CD14-positive monocyte (primary cell): ENCODE results near the gene PIK3AP1. TPM values are rescaled to one million over a fixed set of nuclear protein-coding genes. Genes with fewer than 3 reads are reported as not detected.
"Not testable (repeated sequence)": the region's sequence is repeated elsewhere in the genome, so short reads cannot be mapped to it uniquely, and the experiment has no call there.

Experiments
- DNase-seq, 3 donors: peaks; one replicate each; pipeline ENCODE4 v3.0.0-alpha.2; 2011 to 2022
- H2AFZ ChIP-seq: 2 replicates; pipeline ENCODE4 v1.6.0; 2012; ENCODE audit warnings: mild to moderate bottlenecking, low read depth, low read length, inconsistent platforms; ENCODE audit not compliant: insufficient read depth, poor library complexity, severe bottlenecking
- H3K27ac ChIP-seq, 2 donors: 1 replicate in 1 of 2; 2 replicates in 1 of 2; pipeline ENCODE4 v1.5.1; 2012 to 2013; ENCODE audit warnings: low read length in 2 of 2, control low read depth in 1 of 2, inconsistent platforms in 1 of 2, low read depth in 1 of 2, mild to moderate bottlenecking in 1 of 2
- H3K27me3 ChIP-seq, 2 donors: one replicate each; pipeline versions ENCODE4 v1.6.0 to v1.6.1; 2011 to 2013; ENCODE audit warnings: low read length in 2 of 2; ENCODE audit not compliant: control insufficient read depth in 2 of 2, insufficient read depth in 2 of 2
- H3K36me3 ChIP-seq, 2 donors: replicated peaks in 1 of 2; 1 replicate in 1 of 2; 2 replicates in 1 of 2; pipeline versions ENCODE4 v1.5.1 to v1.6.1; 2012 to 2013; ENCODE audit warnings: low read length in 2 of 2, control low read depth in 1 of 2, inconsistent platforms in 1 of 2, mild to moderate bottlenecking in 1 of 2; ENCODE audit not compliant: insufficient read depth in 2 of 2, control insufficient read depth in 1 of 2
- H3K4me1 ChIP-seq, 2 donors: 1 replicate in 1 of 2; 2 replicates in 1 of 2; pipeline versions ENCODE4 v1.5.1 to v1.6.1; 2012 to 2013; ENCODE audit warnings: low read length in 2 of 2, control low read depth in 1 of 2, inconsistent platforms in 1 of 2, mild to moderate bottlenecking in 1 of 2, moderate library complexity in 1 of 2; ENCODE audit not compliant: insufficient read depth in 2 of 2, control insufficient read depth in 1 of 2
- H3K4me2 ChIP-seq: replicated peaks from 2 replicates; pipeline ENCODE3; 2012; ENCODE audit warnings: low read length, moderate library complexity, mild to moderate bottlenecking; ENCODE audit not compliant: poor library complexity, severe bottlenecking; ENCODE audit errors: extremely low read depth
- H3K4me3 ChIP-seq, 3 experiments: fragments of 200-600 bp in 1 of 3; sonication (generic) in 1 of 3; replicated peaks in 1 of 3; 1 replicate in 2 of 3; 2 replicates in 1 of 3; pipeline ENCODE4 v1.5.1; 2011 to 2013; ENCODE audit warnings: low read length in 3 of 3, mild to moderate bottlenecking in 3 of 3, control low read depth in 2 of 3, low read depth in 2 of 3, inconsistent platforms in 1 of 3, moderate library complexity in 1 of 3
- H3K79me2 ChIP-seq: 2 replicates; pipeline ENCODE4 v1.6.0; 2012; ENCODE audit warnings: mild to moderate bottlenecking, control low read depth, inconsistent platforms, low read length, moderate library complexity; ENCODE audit not compliant: insufficient read depth
- H3K9ac ChIP-seq: 2 replicates; pipeline ENCODE4 v1.6.0; 2017; ENCODE audit warnings: low read length, mild to moderate bottlenecking; ENCODE audit not compliant: insufficient read depth, poor library complexity, severe bottlenecking
- H3K9me3 ChIP-seq, 2 donors: replicated peaks in 1 of 2; 1 replicate in 1 of 2; 2 replicates in 1 of 2; pipeline versions ENCODE4 v1.5.1 to v1.6.1; 2012 to 2013; ENCODE audit warnings: low read length in 2 of 2, control low read depth in 1 of 2; ENCODE audit not compliant: control insufficient read depth in 1 of 2, insufficient read depth in 1 of 2
- H4K20me1 ChIP-seq: 2 replicates; pipeline ENCODE4 v1.6.0; 2012; ENCODE audit warnings: mild to moderate bottlenecking, low read length, control low read depth, moderate library complexity; ENCODE audit not compliant: insufficient read depth
- H3K27ac Mint-ChIP-seq, 7 donors: one replicate each; pipeline ENCODE4 v1.8.0; 2020; ENCODE audit warnings: mild to moderate bottlenecking in 7 of 7, mixed read lengths in 7 of 7, moderate library complexity in 6 of 7, inconsistent platforms in 2 of 7
- H3K27me3 Mint-ChIP-seq, 3 donors: one replicate each; pipeline ENCODE4 v1.8.0; 2021 to 2022; ENCODE audit warnings: low read depth in 3 of 3, mild to moderate bottlenecking in 3 of 3, mixed read lengths in 3 of 3, moderate library complexity in 3 of 3, inconsistent platforms in 1 of 3
- H3K36me3 Mint-ChIP-seq, 2 donors: one replicate each; pipeline ENCODE4 v1.8.0; 2020; ENCODE audit warnings: mixed read lengths in 2 of 2, inconsistent platforms in 1 of 2, mild to moderate bottlenecking in 1 of 2
- H3K4me1 Mint-ChIP-seq: one replicate; pipeline ENCODE4 v1.8.0; 2020; ENCODE audit warnings: mild to moderate bottlenecking, mixed read lengths
- H3K4me3 Mint-ChIP-seq, 2 donors: one replicate each; pipeline ENCODE4 v1.8.0; 2020; ENCODE audit warnings: mild to moderate bottlenecking in 2 of 2, mixed read lengths in 2 of 2, moderate library complexity in 1 of 2
- H3K9me3 Mint-ChIP-seq, 7 donors: one replicate each; pipeline ENCODE4 v1.8.0; 2020 to 2022; ENCODE audit warnings: mixed read lengths in 7 of 7, mild to moderate bottlenecking in 6 of 7, moderate library complexity in 6 of 7, inconsistent platforms in 2 of 7
- CTCF ChIP-seq: fragments of 200-600 bp; IDR thresholded peaks from one replicate; pipeline ENCODE4 v1.8.0; 2022; ENCODE audit warnings: antibody characterized with exemption, mild to moderate bottlenecking
- WGBS: methylation state at CpG from one replicate; pipeline ENCODE4 v1.1.5; 2013; ENCODE audit warnings: missing lambda C conversion rate; ENCODE audit not compliant: insufficient coverage; 5-methylcytosine and 5-hydroxymethylcytosine counted together
- intact Hi-C, 2 donors: fragments of 100-400 bp; cut with micrococcal nuclease; formaldehyde crosslinking; loops; one replicate each; pipeline versions ENCODE4 v1.15.0 to v1.15.1; 2023
- polyA plus RNA-seq, 3 donors: library from polyadenylated mRNA; depleted of rRNA in 1 of 3; unstranded in 2 of 3; stranded (reverse) in 1 of 3; fragments of 300-500 nt in 2 of 3; fragments of >200 nt in 1 of 3; fragmentation: Illumina TruSeq in 2 of 3; gene quantifications; 1 replicate in 2 of 3; 2 replicates in 1 of 3; pipeline ENCODE4 v1.2.3, GENCODE V29; 2012 to 2021

PIK3AP1 gene
- polyA plus RNA-seq, 3 donors: 95.5 to 157 (median 112) TPM

GRCh38 chr10:96752375-96752774 lies 32.1 kb upstream of the PIK3AP1 start:
- no CpG with 5 or more reads among the region's 4 CpGs for WGBS
- Mint-ChIP-seq H3K27me3 (no peaks in the 10 kb centered on the region), H3K4me1 (peaks cover 29% of the 10 kb centered on the region), H3K36me3 (no peaks in the 10 kb centered on the region), H3K9me3 (peaks cover 0 to 2% (median 0%) of the 10 kb centered on the region in 7 donors), H3K4me3 (no peak overlapping the region), H3K27ac (no peak overlapping the region)
- no peak for TF ChIP-seq CTCF
- no peak overlapping the region for H3K4me2 ChIP-seq
- peaks cover 19 to 21% of the 10 kb centered on the region in 2 donors for H3K4me1 ChIP-seq
- H4K20me1 ChIP-seq: no peaks in the 10 kb centered on the region
- H3K9me3 ChIP-seq: no peaks in the 10 kb centered on the region
- no peak overlapping the region for H3K27ac ChIP-seq
- no peak overlapping the region for H2AFZ ChIP-seq
- H3K36me3 ChIP-seq: no peaks in the 10 kb centered on the region
- H3K9ac ChIP-seq: no peak overlapping the region
- no peak overlapping the region for H3K4me3 ChIP-seq
- H3K79me2 ChIP-seq: no peaks in the 10 kb centered on the region
- intact Hi-C loops: no loop called here
- peak in 1 of 3 donors; percentile 20 for DNase-seq
- H3K27me3 ChIP-seq: no peaks in the 10 kb centered on the region

- H3K36me3 Mint-ChIP-seq, H4K20me1 ChIP-seq, H3K4me3 ChIP-seq, H3K27ac ChIP-seq, H3K9me3 Mint-ChIP-seq, H2AFZ ChIP-seq, H3K36me3 ChIP-seq, H3K27me3 ChIP-seq, H3K9me3 ChIP-seq, H3K4me2 ChIP-seq, H3K27me3 Mint-ChIP-seq, H3K9ac ChIP-seq, H3K27ac Mint-ChIP-seq, DNase-seq, intact Hi-C loops, H3K4me3 Mint-ChIP-seq, H3K79me2 ChIP-seq: not testable (repeated sequence)
- 100% methylated on average over 9 of the region's 24 CpGs for WGBS
- peaks cover 21% of the 10 kb centered on the region for H3K4me1 Mint-ChIP-seq
- peaks cover 19 to 22% of the 10 kb centered on the region in 2 donors for H3K4me1 ChIP-seq
Measured at GRCh38 chr10:96750316-96750715, 30.0 kb upstream of the PIK3AP1 start.
